Hepatocyte (in vitro differentiated cells): ENCODE data around the gene TEX35. TPM values are rescaled to one million over a fixed set of nuclear protein-coding genes. Genes with fewer than 3 reads are reported as not detected.

Experiments
- DNase-seq: peaks from one replicate; pipeline ENCODE4 v3.0.0-alpha.2; 2016; ENCODE audit warnings: low spot score
- H2AFZ ChIP-seq: fragments of 200-600 bp; sonication (generic); 2 replicates; pipeline ENCODE4 v1.6.0; 2016; ENCODE audit warnings: antibody characterized with exemption, mild to moderate bottlenecking
- H3K27ac ChIP-seq: fragments of 200-600 bp; sonication (generic); 2 replicates; pipeline ENCODE4 v1.5.1; 2016; ENCODE audit warnings: mild to moderate bottlenecking
- H3K27me3 ChIP-seq: fragments of 200-600 bp; sonication (generic); 2 replicates; pipeline ENCODE4 v1.6.1; 2016
- H3K36me3 ChIP-seq: fragments of 200-600 bp; sonication (generic); replicated peaks from 2 replicates; pipeline ENCODE4 v1.5.1; 2016; ENCODE audit warnings: low read depth; ENCODE audit not compliant: insufficient read depth
- H3K4me1 ChIP-seq: fragments of 200-600 bp; sonication (generic); 2 replicates; pipeline ENCODE4 v1.5.1; 2016; ENCODE audit warnings: mild to moderate bottlenecking, moderate library complexity; ENCODE audit not compliant: insufficient read depth
- H3K4me2 ChIP-seq: fragments of 200-600 bp; sonication (generic); 2 replicates; pipeline ENCODE4 v1.6.0; 2016
- H3K4me3 ChIP-seq: fragments of 200-600 bp; sonication (generic); 2 replicates; pipeline ENCODE4 v1.5.1; 2016; ENCODE audit warnings: mild to moderate bottlenecking
- H3K79me2 ChIP-seq: fragments of 200-600 bp; sonication (generic); 2 replicates; pipeline ENCODE4 v1.6.0; 2017; ENCODE audit warnings: mild to moderate bottlenecking
- H3K9me2 ChIP-seq: fragments of 200-600 bp; sonication (generic); replicated peaks from 2 replicates; pipeline ENCODE4 v1.6.0; 2017; ENCODE audit warnings: mild to moderate bottlenecking; ENCODE audit not compliant: insufficient read depth
- H3K9me3 ChIP-seq: fragments of 200-600 bp; sonication (generic); 2 replicates; pipeline ENCODE4 v1.5.1; 2016; ENCODE audit warnings: low read depth, mild to moderate bottlenecking
- H4K20me1 ChIP-seq: fragments of 200-600 bp; sonication (generic); 2 replicates; pipeline ENCODE4 v1.6.0; 2016; ENCODE audit warnings: mild to moderate bottlenecking; ENCODE audit not compliant: insufficient read depth, poor library complexity, severe bottlenecking
- CTCF ChIP-seq: fragments of 200-600 bp; sonication (generic); IDR thresholded peaks from 2 replicates; pipeline ENCODE4 v1.5.1; 2016; ENCODE audit warnings: antibody characterized with exemption, mild to moderate bottlenecking; ENCODE audit not compliant: poor library complexity
- EZH2 ChIP-seq: fragments of 200-600 bp; sonication (generic); IDR thresholded peaks from 2 replicates; pipeline ENCODE4 v1.6.1; 2016; ENCODE audit warnings: antibody characterized with exemption, mild to moderate bottlenecking, borderline replicate concordance
- EZH2phosphoT487 ChIP-seq: fragments of 200-600 bp; sonication (generic); IDR thresholded peaks from one replicate; pipeline ENCODE4 v1.6.1; 2018; ENCODE audit warnings: antibody characterized with exemption, mild to moderate bottlenecking, low read depth, moderate library complexity; ENCODE audit not compliant: unreplicated experiment, severe bottlenecking
- WGBS: methylation state at CpG from one replicate; pipeline ENCODE4 v1.1.6; 2016; ENCODE audit warnings: low lambda C conversion rate; ENCODE audit errors: missing lambda C conversion rate; 5-methylcytosine and 5-hydroxymethylcytosine counted together
- polyA plus RNA-seq: library from polyadenylated mRNA; unstranded; fragments of >200 nt; fragmentation: Nextera tagmentation; extraction: Ambion mirVana; gene quantifications from 2 replicates; pipeline ENCODE4 v1.2.1, GENCODE V29; 2016
- total RNA-seq: library from RNA; depleted of rRNA; stranded (reverse); fragments of >200 nt; gene quantifications from 2 replicates; pipeline ENCODE4 v1.2.3, GENCODE V29; 2014

The TEX35 gene
- total and polyA plus RNA-seq, 2 experiments from 2014 or later, result not detected

- no peaks in the 10 kb centered on the region for H3K27me3 ChIP-seq
- no peaks in the 10 kb centered on the region for H3K9me2 ChIP-seq
- no peaks in the 10 kb centered on the region for H3K79me2 ChIP-seq
- WGBS, result 91% methylated on average over 9 of the region's 9 CpGs
- no peaks in the 10 kb centered on the region for H3K36me3 ChIP-seq
- H3K4me3 ChIP-seq, result no peak overlapping the region
- H2AFZ ChIP-seq, result no peak overlapping the region
- no peak for TF ChIP-seq EZH2phosphoT487
- no peak for TF ChIP-seq CTCF
- TF ChIP-seq EZH2, result no peak
- H3K4me2 ChIP-seq, result no peak overlapping the region
- H3K27ac ChIP-seq, result no peak overlapping the region
- H3K9me3 ChIP-seq, result no peaks in the 10 kb centered on the region
- DNase-seq, result no peak
- no peaks in the 10 kb centered on the region for H4K20me1 ChIP-seq
- H3K4me1 ChIP-seq, result peaks cover 31% of the 10 kb centered on the region
Measured at GRCh38 chr1:178534137-178534868, 21.4 kb downstream of the TEX35 start.

- H3K4me2 ChIP-seq, result peak overlapping the region; percentile 51
- no peak overlapping the region for H2AFZ ChIP-seq
- peak overlapping the region; percentile 95 for H3K27ac ChIP-seq
- H3K9me2 ChIP-seq, result no peaks in the 10 kb centered on the region
- H3K27me3 ChIP-seq, result no peaks in the 10 kb centered on the region
- H3K4me1 ChIP-seq, result peaks cover 30% of the 10 kb centered on the region
- H3K4me3 ChIP-seq, result no peak overlapping the region
- TF ChIP-seq CTCF (no peak), EZH2 (no peak)
- no peaks in the 10 kb centered on the region for H3K36me3 ChIP-seq
- DNase-seq, result no peak
- no peaks in the 10 kb centered on the region for H3K79me2 ChIP-seq
- H3K9me3 ChIP-seq, result no peaks in the 10 kb centered on the region
- WGBS, result 96% methylated on average over 5 of the region's 5 CpGs
- H4K20me1 ChIP-seq, result no peaks in the 10 kb centered on the region
Measured at GRCh38 chr1:178536329-178536728, 23.4 kb downstream of the TEX35 start.

DNA sequence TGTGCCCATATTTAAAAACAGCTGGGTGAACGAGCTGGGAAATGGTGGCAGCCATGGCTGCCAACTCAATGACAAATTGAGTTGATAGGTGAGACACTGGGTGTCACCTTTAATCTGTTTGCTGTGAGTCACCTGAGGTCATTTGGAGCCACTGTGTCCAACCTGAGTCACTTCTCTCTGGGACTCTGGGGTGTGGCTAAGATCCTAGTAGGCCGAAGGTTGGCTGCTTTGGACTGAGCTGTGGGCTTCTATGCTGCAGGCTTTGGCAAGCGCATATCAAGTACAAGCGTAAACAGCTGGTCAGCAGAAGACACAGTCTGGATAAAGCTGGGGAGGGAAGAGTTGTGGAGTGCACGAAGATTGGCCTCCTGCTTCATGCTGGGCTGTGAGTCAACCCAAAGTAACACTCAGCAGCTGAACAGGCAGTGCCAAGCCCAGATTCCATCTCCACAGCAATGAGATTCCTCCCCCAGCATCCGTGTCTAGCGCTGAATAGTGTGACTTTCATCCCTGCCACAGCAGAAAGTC, 24.0 kb downstream of the TEX35 start:
- Histone ChIP-seq H3K4me1 (peaks cover 30% of the 10 kb centered on the region), H3K27me3 (no peaks in the 10 kb centered on the region), H3K36me3 (no peaks in the 10 kb centered on the region), H3K9me3 (no peaks in the 10 kb centered on the region), H3K9me2 (no peaks in the 10 kb centered on the region), H3K27ac (peak overlapping the region; percentile 95), H3K4me2 (peak overlapping the region; percentile 51), H3K4me3 (no peak overlapping the region), H3K79me2 (no peaks in the 10 kb centered on the region), H4K20me1 (no peaks in the 10 kb centered on the region), H2AFZ (no peak overlapping the region)
- TF ChIP-seq EZH2 (no peak), EZH2phosphoT487 (no peak), CTCF (no peak)
- 55% methylated on average over 7 of the region's 7 CpGs for WGBS
- DNase-seq, result peak; percentile 86
